Measurements from ENCODE around the gene PFDN1.

DNA sequence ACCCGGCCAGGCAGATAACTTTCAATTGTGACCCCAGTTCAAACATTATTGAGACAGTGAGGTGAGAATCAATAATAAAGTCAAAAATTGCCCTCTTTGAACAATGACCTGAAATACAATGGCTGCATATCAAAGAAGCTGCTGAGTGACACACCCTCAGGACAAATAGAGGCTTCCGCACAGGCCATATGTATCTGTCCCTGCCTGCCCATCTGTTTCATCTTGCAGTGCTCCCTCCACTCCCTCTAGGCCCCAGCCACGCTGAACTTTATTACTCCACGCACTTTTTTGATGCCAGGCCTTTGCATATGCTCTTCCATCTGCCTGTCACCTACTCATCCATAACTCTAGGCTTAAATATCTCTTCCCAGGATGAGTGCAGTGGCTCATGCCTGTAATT, 15.9 kb upstream of the PFDN1 start:
- TF ChIP-seq, protein P1, sequence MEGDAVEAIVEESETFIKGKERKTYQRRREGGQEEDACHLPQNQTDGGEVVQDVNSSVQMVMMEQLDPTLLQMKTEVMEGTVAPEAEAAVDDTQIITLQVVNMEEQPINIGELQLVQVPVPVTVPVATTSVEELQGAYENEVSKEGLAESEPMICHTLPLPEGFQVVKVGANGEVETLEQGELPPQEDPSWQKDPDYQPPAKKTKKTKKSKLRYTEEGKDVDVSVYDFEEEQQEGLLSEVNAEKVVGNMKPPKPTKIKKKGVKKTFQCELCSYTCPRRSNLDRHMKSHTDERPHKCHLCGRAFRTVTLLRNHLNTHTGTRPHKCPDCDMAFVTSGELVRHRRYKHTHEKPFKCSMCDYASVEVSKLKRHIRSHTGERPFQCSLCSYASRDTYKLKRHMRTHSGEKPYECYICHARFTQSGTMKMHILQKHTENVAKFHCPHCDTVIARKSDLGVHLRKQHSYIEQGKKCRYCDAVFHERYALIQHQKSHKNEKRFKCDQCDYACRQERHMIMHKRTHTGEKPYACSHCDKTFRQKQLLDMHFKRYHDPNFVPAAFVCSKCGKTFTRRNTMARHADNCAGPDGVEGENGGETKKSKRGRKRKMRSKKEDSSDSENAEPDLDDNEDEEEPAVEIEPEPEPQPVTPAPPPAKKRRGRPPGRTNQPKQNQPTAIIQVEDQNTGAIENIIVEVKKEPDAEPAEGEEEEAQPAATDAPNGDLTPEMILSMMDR (conservative IDR thresholded peaks at IDR 0.05), result no peak
- no peak for TF ChIP-seq EZH2 (IDR thresholded peaks at IDR 0.05; ENCODE audit: low read depth)
